Keratinocyte (primary cell): ENCODE data around the gene PSMC3.

Source experiments
- CTCF ChIP-seq, 3 experiments: IDR thresholded peaks in 1 of 3; conservative IDR thresholded peaks in 1 of 3; optimal IDR thresholded peaks in 1 of 3; 2 replicates in 2 of 3; 3 replicates in 1 of 3; pipeline versions ENCODE3 to v1.5.1; 2011; ENCODE audit warnings: low read length in 3 of 3, mild to moderate bottlenecking in 3 of 3, moderate library complexity in 2 of 3, control low read depth in 1 of 3, inconsistent platforms in 1 of 3; ENCODE audit not compliant: insufficient read depth in 2 of 3; ENCODE audit errors: extremely low read depth in 1 of 3
- EZH2 ChIP-seq: IDR thresholded peaks from one replicate; pipeline ENCODE4 v1.6.1; 2012; ENCODE audit warnings: inconsistent platforms, mild to moderate bottlenecking, low read length, moderate library complexity

GRCh38 chr11:47445840-47446239 is 19.6 kb upstream of the PSMC3 start:
- no peak for TF ChIP-seq CTCF (optimal IDR thresholded peaks at IDR 0.05 in 1 of 3, IDR thresholded peaks at IDR 0.05 in 1 of 3, conservative IDR thresholded peaks at IDR 0.05 in 1 of 3; ENCODE audit: extremely low read depth in 1 of 3, insufficient read depth in 2 of 3, low read length in 3 of 3)
- TF ChIP-seq EZH2: no peak
